GM12878 (cell line): Measurements from ENCODE around the gene CDKN2B-AS1. TPM values are rescaled to one million over a fixed set of nuclear protein-coding genes. Genes with fewer than 3 reads are reported as not detected.

ENCODE experiments used
- ATAC-seq: fragments of 200-7000 bp; cut with Tn5 transposase; 3 replicates; pipeline ENCODE4 v1.9.1; 2020; ENCODE audit warnings: mild to moderate bottlenecking, moderate library complexity
- BruUV-seq: library from RNA; stranded (reverse); fragments of 400-500 nt; replicated peaks from 2 replicates; lab custom pipeline; 2021; lab: Mats Ljungman, UMichigan
- CTCF ChIA-PET: fragments of 300-600 bp; sonication (Branson Sonifier 250); formaldehyde crosslinking; extraction: SDS; loops from one replicate; lab custom pipeline; 2021; ENCODE audit warnings: inconsistent platforms; lab: Yijun Ruan, JAX
- POLR2A ChIA-PET: fragments of 350-600 bp; formaldehyde crosslinking; extraction: SDS; loops from one replicate; lab custom pipeline; 2021; ENCODE audit warnings: inconsistent platforms; lab: Charles Lee
- RAD21 ChIA-PET: fragments of 300-600 bp; sonication (Branson Sonifier 250); formaldehyde crosslinking; loops from one replicate; lab custom pipeline; 2023; ENCODE audit warnings: antibody characterized with exemption; ENCODE audit not compliant: unreplicated experiment; lab: Charles Lee
- SMC1A ChIA-PET: fragments of 300-600 bp; sonication (Branson Sonifier 250); formaldehyde crosslinking; loops from one replicate; lab custom pipeline; 2023; ENCODE audit not compliant: unreplicated experiment, uncharacterized antibody; lab: Charles Lee
- DNase-seq: peaks from one replicate; pipeline ENCODE4 v3.0.0-alpha.2; 2011; ENCODE audit warnings: low read depth, low spot score
- FAIRE-seq: peaks from 3 replicates; lab custom pipeline; 2011; peaks lifted over from hg19 to GRCh38; lab: Jason Lieb, UNC
- H2AFZ ChIP-seq: 2 replicates; pipeline ENCODE4 v1.6.0; 2011; ENCODE audit warnings: low read depth, low read length, control low read depth; ENCODE audit not compliant: control insufficient read depth
- H3K27ac ChIP-seq: 2 replicates; pipeline ENCODE4 v1.5.1; 2011; ENCODE audit warnings: control low read depth; ENCODE audit not compliant: control insufficient read depth, insufficient read depth
- H3K27me3 ChIP-seq, 2 experiments: replicated peaks in 1 of 2; 2 replicates each; pipeline versions ENCODE4 v1.6.0 to v1.6.1; 2011; ENCODE audit warnings: low read length in 1 of 2; ENCODE audit not compliant: control insufficient read depth in 2 of 2, insufficient read depth in 2 of 2
- H3K36me3 ChIP-seq, 2 experiments: 2 replicates each; pipeline ENCODE4 v1.5.1; 2011; ENCODE audit warnings: low read length in 1 of 2; ENCODE audit not compliant: control insufficient read depth in 2 of 2, insufficient read depth in 2 of 2
- H3K4me1 ChIP-seq: 2 replicates; pipeline ENCODE4 v1.6.1; 2011; ENCODE audit warnings: mild to moderate bottlenecking, low read length, moderate library complexity, mixed read lengths; ENCODE audit not compliant: control insufficient read depth, insufficient read depth
- H3K4me2 ChIP-seq: 2 replicates; pipeline ENCODE4 v1.6.0; 2011; ENCODE audit warnings: control low read depth; ENCODE audit not compliant: control insufficient read depth, insufficient read depth
- H3K4me3 ChIP-seq: fragments of 200-600 bp; sonication (generic); 2 replicates; pipeline ENCODE4 v1.5.1; 2016
- H3K79me2 ChIP-seq: 2 replicates; pipeline ENCODE4 v1.6.0; 2011; ENCODE audit warnings: low read length; ENCODE audit not compliant: control insufficient read depth, insufficient read depth
- H3K9ac ChIP-seq: 2 replicates; pipeline ENCODE4 v1.8.0; 2011; ENCODE audit warnings: low read length, control low read depth, mixed read lengths; ENCODE audit not compliant: control insufficient read depth, insufficient read depth
- H3K9me3 ChIP-seq: replicated peaks from 3 replicates; pipeline ENCODE4 v1.5.1; 2011; ENCODE audit warnings: mild to moderate bottlenecking, low read length; ENCODE audit not compliant: control insufficient read depth, insufficient read depth
- H4K20me1 ChIP-seq: 2 replicates; pipeline ENCODE4 v1.6.0; 2011; ENCODE audit not compliant: control insufficient read depth, insufficient read depth
- CTCF ChIP-seq, 3 experiments: IDR thresholded peaks in 2 of 3; conservative IDR thresholded peaks in 1 of 3; 2 replicates each; pipeline ENCODE4 v1.5.1; 2011; ENCODE audit warnings: low read depth in 3 of 3, low read length in 3 of 3, mild to moderate bottlenecking in 3 of 3, control low read depth in 2 of 3, moderate library complexity in 2 of 3, inconsistent platforms in 1 of 3, mixed read lengths in 1 of 3; ENCODE audit not compliant: control insufficient read depth in 2 of 3, insufficient read depth in 1 of 3; ENCODE audit errors: extremely low read depth in 1 of 3
- DPF2 ChIP-seq: fragments of 450-650 bp; IDR thresholded peaks from 2 replicates; pipeline ENCODE4 v1.6.1; 2017; ENCODE audit warnings: mild to moderate bottlenecking
- ESRRA ChIP-seq: IDR thresholded peaks from 2 replicates; pipeline ENCODE4 v1.6.1; 2012; ENCODE audit warnings: mild to moderate bottlenecking, low read length, improper control_type of control experiment
- HDGF ChIP-seq: fragments of 450-650 bp; IDR thresholded peaks from 2 replicates; pipeline ENCODE4 v1.6.1; 2016; ENCODE audit warnings: antibody characterized with exemption
- IRF3 ChIP-seq: fragments of 450-650 bp; IDR thresholded peaks from 2 replicates; pipeline ENCODE4 v1.6.1; 2014; ENCODE audit warnings: mild to moderate bottlenecking
- PAX8 ChIP-seq: fragments of 450-650 bp; IDR thresholded peaks from 2 replicates; pipeline ENCODE4 v1.6.1; 2017; ENCODE audit warnings: mild to moderate bottlenecking, moderate library complexity
- POLR2A ChIP-seq: IDR thresholded peaks from 2 replicates; pipeline ENCODE4 v1.6.1; 2011; ENCODE audit warnings: low read depth, mild to moderate bottlenecking, low read length
- STAT3 ChIP-seq: IDR thresholded peaks from 2 replicates; pipeline ENCODE4 v1.6.1; 2011; ENCODE audit warnings: low read depth, low read length, improper control_type of control experiment
- TBL1XR1 ChIP-seq: IDR thresholded peaks from 2 replicates; pipeline ENCODE4 v1.6.1; 2012; ENCODE audit warnings: low read depth, low read length, improper control_type of control experiment
- ZNF384 ChIP-seq: IDR thresholded peaks from 2 replicates; pipeline ENCODE4 v1.6.1; 2012; ENCODE audit warnings: low read depth, mild to moderate bottlenecking, low read length, improper control_type of control experiment, borderline replicate concordance
- ZZZ3 ChIP-seq: IDR thresholded peaks from 2 replicates; pipeline ENCODE4 v1.6.1; 2011; ENCODE audit warnings: low read depth; ENCODE audit not compliant: control insufficient read depth, insufficient read length
- WGBS: methylation state at CpG from one replicate; pipeline ENCODE4 v1.1.6; 2016; ENCODE audit warnings: low lambda C conversion rate; ENCODE audit not compliant: insufficient replicate concordance, insufficient coverage; ENCODE audit errors: missing lambda C conversion rate; 5-methylcytosine and 5-hydroxymethylcytosine counted together
- in situ Hi-C: fragments of 300-500 bp; cut with MboI; formaldehyde crosslinking; loops from 9 replicates; pipeline ENCODE4 v1.14.3; 2018; ENCODE audit warnings: mixed read lengths
- intact Hi-C: fragments of 100-400 bp; cut with micrococcal nuclease; formaldehyde crosslinking; loops from one replicate; pipeline ENCODE4 v1.14.2; 2022; ENCODE audit not compliant: unreplicated experiment
- polyA plus RNA-seq, 11 experiments: library from polyadenylated mRNA; depleted of rRNA in 4 of 11; unstranded in 6 of 11; stranded (reverse) in 5 of 11; fragments of >200 nt; fragmentation: Nextera tagmentation in 4 of 11; fragmentation: Illumina TruSeq in 1 of 11; extraction: Ambion mirVana in 4 of 11; extraction: Trizol in 1 of 11; gene quantifications; 1 replicate in 1 of 11; 2 replicates in 10 of 11; pipeline versions ENCODE4 v1.2.1 to v1.2.3, GENCODE V29; 2011 to 2016; ENCODE audit warnings: inconsistent platforms in 2 of 11, missing spikeins in 2 of 11, low read depth in 1 of 11
- total RNA-seq, 4 experiments: library from RNA; depleted of rRNA in 3 of 4; stranded (reverse); fragments of >200 nt in 3 of 4; fragmentation: Illumina TruSeq in 1 of 4; extraction: Trizol in 1 of 4; gene quantifications; 2 replicates each; pipeline versions ENCODE4 v1.2.1 to v1.2.3, GENCODE V29; 2013 to 2021
- TF ChIP-seq, protein P1 (sequence below): IDR thresholded peaks from 2 replicates; pipeline ENCODE4 v1.6.1; 2011; ENCODE audit warnings: mild to moderate bottlenecking, low read depth, low read length, moderate library complexity; ENCODE audit not compliant: insufficient replicate concordance

The CDKN2B-AS1 gene
- total and polyA plus RNA-seq, 10 of the 15 experiments (the other 5 are each of a cell fraction or from before 2014, with no cell fraction given) = 0.22 to 2.2 (median 1.0) TPM; not detected in 1

- FAIRE-seq = no peak
- TF ChIP-seq DPF2 (no peak), CTCF (IDR thresholded peaks at IDR 0.05 in 2 of 3, conservative IDR thresholded peaks at IDR 0.05 in 1 of 3; ENCODE audit: control insufficient read depth in 2 of 3, extremely low read depth in 1 of 3, insufficient read depth in 1 of 3, low read depth in 3 of 3, low read length in 3 of 3) (no peak), ZZZ3 (no peak), ESRRA (no peak), ZNF384 (no peak), PAX8 (no peak), IRF3 (no peak), TBL1XR1 (no peak), POLR2A (no peak), STAT3 (no peak), HDGF (no peak)
- TF ChIP-seq, protein P1, sequence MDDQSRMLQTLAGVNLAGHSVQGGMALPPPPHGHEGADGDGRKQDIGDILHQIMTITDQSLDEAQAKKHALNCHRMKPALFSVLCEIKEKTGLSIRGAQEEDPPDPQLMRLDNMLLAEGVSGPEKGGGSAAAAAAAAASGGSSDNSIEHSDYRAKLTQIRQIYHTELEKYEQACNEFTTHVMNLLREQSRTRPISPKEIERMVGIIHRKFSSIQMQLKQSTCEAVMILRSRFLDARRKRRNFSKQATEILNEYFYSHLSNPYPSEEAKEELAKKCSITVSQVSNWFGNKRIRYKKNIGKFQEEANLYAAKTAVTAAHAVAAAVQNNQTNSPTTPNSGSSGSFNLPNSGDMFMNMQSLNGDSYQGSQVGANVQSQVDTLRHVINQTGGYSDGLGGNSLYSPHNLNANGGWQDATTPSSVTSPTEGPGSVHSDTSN = no peak
- TF ChIP-seq, all 136 proteins: peak for 0
- RAD21 ChIA-PET = interaction anchor here (1.3 to 3.2 kb wide), 3 partner anchors 307 to 412 kb away, joined by 4 to 24 read pairs (median 12); no protein-coding TSS in a partner anchor
- in situ Hi-C loops = no loop called here
- peaks cover 0 to 8% of the 10 kb centered on the region in 2 experiments; a peak in 2 of 4 replicates for H3K27me3 ChIP-seq
- H3K4me3 ChIP-seq = no peak overlapping the region
- no peak for ATAC-seq
- H3K27ac ChIP-seq = no peak overlapping the region
- no peaks in the 10 kb centered on the region for H3K36me3 ChIP-seq
- H4K20me1 ChIP-seq = no peaks in the 10 kb centered on the region
- POLR2A ChIA-PET = no interaction called here
- CTCF ChIA-PET = interaction anchor here (0.6 to 5.3 kb wide), 12 partner anchors 9 to 312 kb away, joined by 3 to 67 read pairs (median 6); partner anchors contain the start of gene CDKN2B
- SMC1A ChIA-PET = interaction anchor here (1.9 kb wide), 1 partner anchor 307 kb away, joined by 16 read pairs; no protein-coding TSS in a partner anchor
- H3K9me3 ChIP-seq = no peaks in the 10 kb centered on the region; the same call in 2 of the 3 replicates
- no peak overlapping the region for H2AFZ ChIP-seq
- no peaks in the 10 kb centered on the region for H3K4me1 ChIP-seq
- intact Hi-C loops = no loop called here
- WGBS = 0% methylated on average over 1 of the region's 1 CpG
- H3K79me2 ChIP-seq = no peaks in the 10 kb centered on the region
- no peak overlapping the region for H3K4me2 ChIP-seq
- no TSS peak for BruUV-seq
- no peak overlapping the region for H3K9ac ChIP-seq
- no peak for DNase-seq
Measured at GRCh38 chr9:22120595-22120994, 126.0 kb downstream of the CDKN2B-AS1 start.
